ENCODE data around the gene HNRNPF.
A peak's percentile ranks its signal among the peaks of the same experiment; 100 is the strongest.

- no peak for TF ChIP-seq ZNF274 (IDR thresholded peaks at IDR 0.05; ENCODE audit: borderline replicate concordance, extremely low read depth, low read length)
- no peak for TF ChIP-seq RFX5 (IDR thresholded peaks at IDR 0.05; ENCODE audit: borderline replicate concordance, low read depth, low read length)
- no peak for TF ChIP-seq POLR2A (IDR thresholded peaks at IDR 0.05; ENCODE audit: control extremely low read depth in 1 of 2, low read depth in 2 of 2, low read length in 2 of 2)
- no peak for TF ChIP-seq RAD21 (IDR thresholded peaks at IDR 0.05 in 1 of 2, conservative IDR thresholded peaks at IDR 0.05 in 1 of 2; ENCODE audit: low read depth in 2 of 2, low read length in 2 of 2)
- no peak for TF ChIP-seq CTCF (IDR thresholded peaks at IDR 0.05; ENCODE audit: control extremely low read depth in 1 of 3, insufficient read depth in 1 of 3, low read depth in 1 of 3, low read length in 3 of 3)
- TF ChIP-seq POLR2AphosphoS5 (IDR thresholded peaks at IDR 0.05; ENCODE audit: low read depth, low read length), result 0 out of 2 replicates have a peak, but pooled peaks have one; percentile 18
- no peak for TF ChIP-seq EGR1 (IDR thresholded peaks at IDR 0.05; ENCODE audit: borderline replicate concordance, low read depth, low read length)
- no peak for TF ChIP-seq HDAC6 (IDR thresholded peaks at IDR 0.05; ENCODE audit: low read depth, low read length)
- TF ChIP-seq EP300 (IDR thresholded peaks at IDR 0.05; ENCODE audit: borderline replicate concordance in 1 of 2, low read depth in 2 of 2, low read length in 2 of 2), result no peak
Observed at GRCh38 chr10:43391496-43391895, 17.5 kb downstream of the HNRNPF start.

Data from H1 (cell line).